Stimulated activated CD8-positive, alpha-beta memory T cell treated with anti-CD3 and anti-CD28 coated beads, Interleukin-15, amount 100 ng/mL, for 4 hours (primary cell): Measurements from ENCODE around the gene TANC2.
"Not testable (repeated sequence)": the region's sequence is repeated elsewhere in the genome, so short reads cannot be mapped to it uniquely, and the experiment has no call there.

Source experiments
- DNase-seq, 2 donors: peaks; one replicate each; pipeline ENCODE4 v3.0.0-alpha.2; 2020; ENCODE audit warnings: low read depth in 2 of 2

The TANC2 gene

DNA sequence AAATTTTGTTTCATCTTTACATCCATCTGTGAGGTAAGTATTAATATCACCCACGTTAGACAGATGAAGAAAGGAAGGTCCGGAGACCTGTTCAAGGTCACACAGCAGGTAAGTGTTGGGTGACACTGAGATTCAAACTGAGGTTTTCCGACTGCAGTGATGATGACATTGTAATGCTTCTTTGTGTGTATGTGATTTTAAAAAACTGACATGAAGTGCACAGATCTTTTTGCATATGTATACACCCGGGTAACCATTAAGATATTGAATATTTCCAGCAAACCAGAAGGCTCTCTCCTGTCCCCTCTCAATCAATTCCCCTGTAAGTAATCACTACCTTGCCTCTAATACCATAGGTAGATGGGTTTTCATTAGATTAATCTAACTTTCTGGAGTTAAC is 1.5 kb upstream of the TANC2 start:
- no peak for DNase-seq

DNA sequence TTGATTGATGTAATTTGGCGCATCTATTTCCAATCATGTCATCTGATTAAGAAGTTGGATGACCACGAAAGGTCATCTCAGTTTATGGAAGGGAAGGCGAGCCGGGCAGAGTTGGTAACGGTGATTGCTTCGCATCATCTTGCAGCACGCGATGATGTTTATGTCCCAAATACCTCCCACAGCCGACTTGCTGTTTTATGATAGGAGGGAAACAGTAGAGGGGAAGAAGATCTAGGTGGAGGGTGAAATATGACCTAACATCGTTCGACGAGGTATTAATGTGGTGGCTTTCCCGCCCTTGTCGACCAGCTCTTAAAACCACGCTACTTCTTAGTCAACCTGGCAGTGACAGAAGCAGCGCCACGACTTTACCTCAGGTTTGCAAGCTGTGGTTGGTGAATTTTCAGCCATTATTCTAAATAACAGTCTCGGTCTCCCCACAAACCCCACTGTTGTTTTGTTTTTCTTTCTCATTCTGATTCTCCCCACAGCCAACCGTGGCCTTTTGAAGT is 805 bp upstream of the TANC2 start:
- peak in 1 of 2 donors; percentile 4 for DNase-seq

DNA sequence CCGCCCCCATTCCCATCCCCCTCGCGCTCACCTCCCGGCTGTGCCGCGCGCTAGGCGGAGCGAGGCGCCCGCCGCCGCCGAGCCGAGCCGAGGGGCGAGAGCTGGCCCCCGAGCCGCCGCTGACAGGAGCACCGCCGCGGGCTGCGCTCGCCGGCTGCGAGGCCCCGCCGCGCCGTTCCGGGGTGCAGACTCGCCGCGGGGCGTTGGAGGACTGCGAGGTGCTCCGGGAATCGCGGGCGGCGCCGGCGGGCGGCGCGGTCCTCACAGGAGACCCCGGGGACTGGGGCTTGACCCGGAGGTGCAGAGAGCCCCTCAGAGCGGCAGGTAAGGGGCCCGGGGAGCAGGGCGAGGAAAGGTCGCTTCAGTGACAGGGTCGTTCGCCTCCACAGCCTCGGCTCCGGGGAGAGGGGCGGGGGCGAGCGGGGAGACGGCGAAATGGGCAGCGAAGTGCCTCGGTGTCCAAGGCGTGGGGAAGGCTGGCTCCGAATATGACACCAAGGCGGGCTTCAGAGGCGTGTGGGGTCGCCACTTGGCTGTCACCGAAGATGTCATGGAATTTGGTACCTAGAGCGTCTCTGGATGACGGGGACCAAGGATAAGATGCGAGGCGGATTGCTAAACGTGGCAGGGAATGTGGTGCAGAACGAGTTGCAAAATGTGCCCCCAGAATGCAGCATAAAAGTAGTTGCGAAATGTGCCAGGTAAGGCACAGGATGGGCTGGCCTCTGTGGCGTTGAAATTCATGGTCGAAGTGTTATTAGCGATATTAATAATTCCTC is 580 bp downstream of the TANC2 start:
- peak in 1 of 2 donors; percentile 27 for DNase-seq

DNA sequence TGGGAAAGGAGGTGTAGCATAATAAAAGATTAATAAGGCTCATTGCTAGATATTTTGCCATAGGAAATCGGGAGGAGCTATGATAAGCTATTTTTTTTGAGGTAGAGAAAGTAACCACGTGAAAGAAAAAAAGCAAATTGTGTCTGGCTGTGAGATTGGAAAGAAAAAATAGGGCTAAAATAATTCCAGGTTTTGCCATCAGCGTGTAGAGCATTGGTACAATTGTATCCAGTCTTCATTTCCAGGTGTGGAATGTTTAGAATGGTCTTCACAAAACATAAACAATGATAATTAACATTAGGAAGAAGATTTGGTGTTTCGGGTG is 1.1 kb downstream of the TANC2 start:
- DNase-seq, result no peak

DNA sequence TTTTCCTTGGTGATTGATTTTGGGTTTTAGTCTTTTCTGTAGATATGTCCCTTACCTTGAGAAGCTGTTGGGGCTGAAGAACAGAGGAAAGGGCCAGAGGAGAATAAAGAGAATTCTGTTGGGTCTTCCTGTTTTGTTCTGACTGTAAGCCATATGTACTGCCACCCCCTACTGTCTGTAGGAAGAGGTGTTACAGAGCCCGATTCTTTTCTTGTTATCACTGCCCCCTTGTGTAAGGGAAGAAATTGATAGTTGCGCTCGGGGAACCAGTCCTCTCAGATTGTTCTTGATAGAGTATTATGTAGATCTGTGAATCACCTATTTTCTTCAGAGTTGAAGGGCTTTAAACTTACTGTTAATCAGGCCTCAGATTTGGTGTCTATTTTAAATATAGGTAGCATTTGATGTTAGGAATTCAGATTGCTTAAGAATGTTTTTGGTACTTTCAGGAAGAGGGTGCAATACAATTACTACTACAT is 2.4 kb downstream of the TANC2 start:
- DNase-seq, result peak in 1 of 2 donors; percentile 44

DNA sequence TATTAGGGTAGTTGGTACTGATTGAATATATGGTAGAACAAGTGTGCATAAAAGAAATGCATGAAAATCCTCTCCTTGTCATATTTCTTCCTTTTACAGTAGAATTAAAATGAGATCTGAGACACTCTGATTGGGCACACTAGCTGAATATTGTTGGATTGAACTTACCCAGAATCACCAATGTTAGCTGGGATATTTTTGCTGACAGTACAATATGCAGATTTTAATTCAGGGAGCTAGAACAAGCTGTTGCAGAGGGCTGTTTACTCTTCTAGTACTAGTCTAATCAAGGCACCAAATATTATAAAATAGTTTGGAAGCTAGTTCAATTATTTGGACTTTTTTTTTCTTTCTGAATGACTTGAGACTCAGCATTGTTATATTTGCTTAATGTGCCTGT is 4.6 kb downstream of the TANC2 start:
- no peak for DNase-seq

DNA sequence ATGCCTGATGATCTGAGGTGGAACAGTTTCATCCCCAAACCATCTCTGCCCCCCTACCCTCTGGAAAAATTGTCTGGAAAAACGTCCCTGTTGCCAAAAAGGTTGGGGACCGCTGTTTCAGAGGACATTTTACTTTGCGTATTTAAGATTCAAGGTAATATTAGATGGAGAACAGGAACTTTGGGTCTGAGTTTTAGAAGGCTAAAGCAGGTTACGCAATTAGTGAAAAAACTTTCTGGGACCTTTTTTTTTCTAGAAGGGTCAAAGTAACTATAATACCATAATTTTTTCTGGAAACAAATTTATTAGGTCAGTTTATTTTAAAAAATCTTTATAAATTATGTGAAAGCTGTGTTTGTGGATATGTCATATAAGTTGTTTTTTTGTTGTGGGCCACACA is 5.8 kb downstream of the TANC2 start:
- DNase-seq, result no peak

DNA sequence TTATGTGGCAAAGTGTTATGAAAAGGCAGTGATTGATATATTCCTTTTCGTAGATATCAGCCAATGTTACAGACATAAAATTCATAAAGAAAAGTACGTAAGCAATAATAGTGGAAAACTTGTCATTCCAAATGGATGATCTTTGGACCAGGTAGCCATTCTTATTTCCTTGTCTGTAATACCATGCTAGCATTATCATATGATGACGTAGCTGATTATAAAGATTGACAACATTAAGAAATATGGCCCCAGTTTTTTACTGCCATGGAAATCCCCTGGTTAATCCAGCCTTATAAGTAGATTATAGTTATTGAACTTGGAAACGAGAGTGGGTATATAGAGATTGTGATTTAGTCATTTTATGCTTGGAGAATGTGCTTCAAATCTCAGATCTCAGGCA is 8.8 kb downstream of the TANC2 start:
- no peak for DNase-seq

DNA sequence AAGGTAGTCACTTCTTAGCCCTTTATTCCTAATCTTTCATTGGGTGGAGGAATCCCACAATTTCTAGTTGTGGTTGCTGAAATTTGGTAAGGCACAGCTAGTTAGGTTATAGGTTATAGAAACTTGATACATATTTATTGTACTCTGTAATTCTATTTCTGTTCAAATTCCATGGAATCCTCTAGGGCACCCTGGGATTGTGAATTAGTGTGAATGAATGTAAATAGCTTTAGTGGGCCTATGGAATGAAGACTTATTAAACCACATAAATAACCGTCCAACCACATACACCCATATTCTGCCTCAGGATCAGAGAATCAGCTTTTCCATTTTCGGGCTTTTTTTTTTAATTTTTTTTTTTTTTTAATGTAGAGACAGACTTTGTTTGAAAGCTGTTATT is 9.2 kb downstream of the TANC2 start:
- DNase-seq, result no peak

DNA sequence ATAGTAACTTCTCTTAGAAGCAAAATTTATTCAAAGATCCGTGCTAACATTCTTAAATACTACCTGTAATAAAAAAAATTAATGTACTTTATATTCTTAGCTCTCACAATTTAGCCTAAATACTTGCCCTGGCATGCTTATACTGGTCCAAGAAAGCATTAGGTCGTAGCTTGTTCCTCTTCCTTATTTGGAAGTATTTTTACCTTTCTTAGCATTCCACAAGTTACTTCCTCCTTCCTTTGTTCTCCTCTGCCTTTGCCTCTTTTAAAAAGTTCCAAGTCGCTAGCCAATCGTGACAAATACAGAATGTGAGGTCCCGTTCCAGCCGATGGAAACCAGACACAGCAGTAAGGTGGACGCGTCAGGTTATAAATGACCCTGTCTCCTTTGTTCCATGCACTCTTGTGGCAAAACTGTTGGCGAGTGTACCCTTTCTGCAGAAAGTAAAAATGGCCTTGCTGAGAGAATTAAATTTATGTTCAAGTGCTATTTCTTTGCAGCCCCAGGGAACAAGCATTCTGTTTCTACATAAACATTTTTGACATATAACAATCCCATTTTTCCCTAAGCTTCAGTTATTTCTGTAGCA is 10.7 kb downstream of the TANC2 start:
- DNase-seq, result not testable (repeated sequence)

DNA sequence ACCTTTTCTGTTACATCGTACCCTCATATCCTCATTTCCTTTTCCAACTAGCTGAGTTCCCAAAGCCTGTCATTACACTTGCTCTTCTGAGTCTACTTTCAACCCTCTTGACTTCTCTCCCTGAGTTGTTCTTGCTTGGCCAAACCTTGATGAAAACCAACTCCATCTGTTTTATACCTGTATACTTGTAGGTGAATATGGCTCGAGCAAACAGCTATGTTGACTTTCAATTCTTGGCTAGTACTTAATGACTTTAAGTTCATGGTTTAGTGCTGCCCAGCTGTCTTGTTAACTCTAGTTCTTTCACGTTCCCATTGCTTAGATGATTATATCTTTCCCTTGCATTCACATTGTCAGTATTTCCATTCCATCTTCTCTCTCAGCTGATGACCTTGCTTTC is 14.8 kb downstream of the TANC2 start:
- DNase-seq, result no peak

DNA sequence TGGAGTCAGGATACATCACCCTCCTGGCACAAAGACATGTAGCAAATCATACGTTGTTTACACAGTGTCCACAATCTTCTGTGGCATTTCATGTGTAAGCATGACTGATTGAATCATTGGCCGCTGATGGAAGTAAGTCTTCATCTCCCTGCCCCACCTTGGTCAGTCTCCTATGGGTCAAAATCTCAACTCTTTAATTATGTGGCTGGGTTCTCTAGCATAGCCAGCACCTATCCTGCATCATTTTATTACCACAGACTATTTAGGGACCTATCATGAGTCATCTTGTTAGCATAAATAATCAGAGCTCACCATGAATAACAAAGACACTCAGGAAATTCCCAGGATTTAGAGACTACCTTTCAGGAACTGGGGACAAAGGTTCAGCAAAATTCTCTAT is 15.9 kb downstream of the TANC2 start:
- DNase-seq, result no peak

DNA sequence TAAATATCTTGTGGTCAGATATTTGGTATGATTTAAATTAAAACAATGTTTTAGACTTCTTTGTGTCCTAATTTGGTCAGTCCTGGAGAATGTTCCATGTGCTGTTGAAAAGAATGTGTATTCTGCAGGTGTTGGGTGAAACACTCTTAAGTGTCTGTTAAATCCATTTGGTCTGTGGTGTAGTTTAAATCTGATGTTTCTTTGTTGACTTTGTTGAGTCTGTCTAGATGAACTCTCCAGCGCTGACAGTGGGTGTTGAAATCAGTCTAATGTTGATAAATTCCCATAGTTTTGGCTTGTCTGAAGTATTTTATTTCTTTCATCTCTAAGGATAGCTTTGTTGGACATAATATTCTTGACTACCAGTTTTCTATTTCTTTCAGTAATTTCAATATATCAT is 18.8 kb downstream of the TANC2 start:
- DNase-seq, result no peak

DNA sequence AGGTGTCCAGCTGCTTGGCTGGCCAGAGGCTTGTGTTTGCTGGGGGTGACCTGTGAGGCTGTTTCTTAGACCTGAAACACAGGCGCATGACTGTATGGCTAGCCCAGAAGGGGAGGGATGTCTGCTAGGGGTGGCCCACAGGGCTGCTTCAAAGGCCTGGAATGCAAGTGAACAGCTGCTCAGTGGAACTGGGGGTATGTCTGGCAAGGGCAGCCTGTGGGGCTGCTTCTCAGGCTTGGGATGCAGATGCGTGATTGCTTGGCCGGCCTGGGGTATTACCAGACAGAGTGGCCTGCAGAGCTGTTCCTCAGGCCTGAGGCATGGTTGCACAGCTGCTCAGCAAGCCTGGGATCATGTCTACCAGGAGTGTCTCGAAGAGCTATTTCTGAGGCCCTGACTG is 20.5 kb downstream of the TANC2 start:
- DNase-seq, result no peak

DNA sequence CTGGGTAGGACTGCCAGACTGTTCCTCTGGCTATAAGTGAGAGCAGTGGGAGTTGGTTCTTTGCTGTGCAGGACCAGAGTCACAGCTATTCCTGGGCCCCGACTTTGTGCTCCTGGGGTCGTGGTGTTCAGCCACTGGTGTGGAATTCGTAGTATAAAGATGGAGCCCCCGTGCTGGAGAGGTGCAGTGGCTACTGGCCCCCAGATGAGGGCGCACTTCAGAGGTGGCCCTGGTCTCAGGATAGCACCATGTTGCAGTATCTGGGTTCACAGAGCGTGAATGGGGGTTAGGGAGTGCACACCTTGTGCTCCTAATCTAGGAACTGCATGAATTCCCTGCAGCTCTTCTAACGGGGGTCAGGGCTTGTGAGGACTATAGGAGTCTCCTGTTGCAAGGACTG is 21.1 kb downstream of the TANC2 start:
- DNase-seq, result no peak

DNA sequence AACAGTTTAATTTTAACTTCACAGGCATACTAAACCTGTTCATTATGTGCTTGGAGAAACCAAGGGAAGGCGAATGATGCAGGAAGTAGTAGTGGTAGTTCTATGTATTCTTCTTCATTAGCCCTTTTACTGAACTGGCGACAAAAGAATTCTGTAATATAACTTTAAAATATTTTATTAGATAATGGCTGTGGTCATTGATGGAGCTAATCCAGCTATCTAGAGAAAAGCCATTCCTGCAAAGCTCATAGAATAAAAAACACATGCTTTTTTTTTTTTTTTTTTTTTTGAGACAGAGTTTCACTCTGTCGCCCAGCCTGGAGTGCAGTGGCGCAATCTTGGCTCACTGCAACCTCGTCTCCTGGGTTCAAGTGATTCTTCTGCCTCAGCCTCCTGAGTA is 23.5 kb downstream of the TANC2 start:
- DNase-seq, result no peak

DNA sequence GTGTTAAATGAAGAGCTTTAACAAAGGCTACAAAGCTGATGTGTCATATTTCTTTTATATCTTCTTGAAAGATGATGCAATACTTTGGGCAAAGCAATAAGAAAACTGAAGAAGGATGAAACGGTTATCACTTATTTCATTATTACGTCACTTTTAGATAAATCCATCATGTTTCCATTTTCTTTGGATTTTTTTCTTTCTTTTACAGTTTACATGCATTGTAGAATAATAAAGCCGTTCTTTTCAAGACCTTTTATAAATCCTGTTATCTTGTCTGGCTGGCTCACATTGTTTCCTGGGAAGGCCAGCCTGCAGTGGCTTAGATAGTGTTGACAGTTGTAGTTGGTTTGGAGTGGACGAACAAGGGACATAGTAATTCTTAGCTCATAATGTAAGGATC is 28.9 kb downstream of the TANC2 start:
- DNase-seq, result no peak

DNA sequence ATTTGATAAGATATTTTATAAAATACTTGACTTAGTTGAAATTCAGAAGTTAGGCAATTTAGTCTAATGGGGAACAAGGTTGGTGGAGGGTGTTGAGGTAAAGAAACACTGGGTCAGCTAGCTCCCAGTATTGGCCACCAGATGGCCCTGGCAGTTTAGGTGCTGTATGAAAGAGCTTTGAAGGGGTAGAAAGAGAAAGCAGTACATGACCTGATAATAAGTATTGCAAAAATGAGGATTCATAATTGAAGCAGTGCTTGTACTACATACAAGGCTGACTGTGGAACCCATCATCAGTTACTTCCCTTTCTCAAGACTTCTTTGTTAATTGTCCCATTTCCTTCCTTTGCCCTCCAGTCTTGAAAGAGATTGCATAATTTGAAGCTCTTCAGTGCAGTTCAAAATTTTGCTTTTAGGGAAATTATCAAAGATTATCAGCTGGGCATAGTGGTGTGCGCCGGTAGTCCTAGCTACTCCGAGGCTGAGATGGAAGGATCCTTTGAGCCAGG is 29.4 kb downstream of the TANC2 start:
- no peak for DNase-seq

DNA sequence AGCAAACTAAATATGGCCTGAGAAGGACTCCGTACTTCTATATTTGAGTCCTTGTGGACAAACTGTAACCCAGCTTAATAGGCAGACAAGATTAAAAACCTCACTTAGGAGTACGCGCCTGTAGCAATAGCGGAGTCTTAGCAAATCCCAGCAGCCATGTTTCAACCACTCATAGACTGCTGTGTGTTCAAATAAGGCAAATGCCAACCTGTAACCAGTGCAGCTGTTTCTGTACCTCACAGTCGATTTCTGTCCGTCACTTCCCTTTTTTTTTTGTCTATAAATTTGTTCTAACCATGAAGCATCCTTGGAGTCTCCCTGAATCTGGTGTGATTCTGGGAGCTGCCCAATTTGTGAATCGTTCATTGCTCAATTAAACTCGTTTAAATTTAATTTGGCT is 30.2 kb downstream of the TANC2 start:
- no peak for DNase-seq

DNA sequence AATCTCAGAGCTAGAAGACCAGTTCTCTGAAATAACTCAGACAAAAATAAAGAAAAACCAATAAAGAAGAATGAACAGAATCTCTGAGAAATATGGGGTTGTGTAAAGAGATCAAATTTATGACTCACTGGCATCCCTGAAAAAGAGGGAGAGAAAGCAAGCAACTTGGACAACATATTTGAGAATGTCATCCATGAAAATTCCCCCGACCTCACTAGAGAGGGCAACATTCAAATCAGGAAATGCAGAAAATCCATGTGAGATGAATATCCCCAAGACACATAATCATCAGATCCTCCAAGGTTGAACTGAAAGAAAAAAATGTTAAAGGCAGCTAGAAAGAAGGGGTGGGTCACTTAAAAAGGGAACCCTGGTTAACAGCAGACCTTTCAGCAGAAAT is 32.1 kb downstream of the TANC2 start:
- no peak for DNase-seq

DNA sequence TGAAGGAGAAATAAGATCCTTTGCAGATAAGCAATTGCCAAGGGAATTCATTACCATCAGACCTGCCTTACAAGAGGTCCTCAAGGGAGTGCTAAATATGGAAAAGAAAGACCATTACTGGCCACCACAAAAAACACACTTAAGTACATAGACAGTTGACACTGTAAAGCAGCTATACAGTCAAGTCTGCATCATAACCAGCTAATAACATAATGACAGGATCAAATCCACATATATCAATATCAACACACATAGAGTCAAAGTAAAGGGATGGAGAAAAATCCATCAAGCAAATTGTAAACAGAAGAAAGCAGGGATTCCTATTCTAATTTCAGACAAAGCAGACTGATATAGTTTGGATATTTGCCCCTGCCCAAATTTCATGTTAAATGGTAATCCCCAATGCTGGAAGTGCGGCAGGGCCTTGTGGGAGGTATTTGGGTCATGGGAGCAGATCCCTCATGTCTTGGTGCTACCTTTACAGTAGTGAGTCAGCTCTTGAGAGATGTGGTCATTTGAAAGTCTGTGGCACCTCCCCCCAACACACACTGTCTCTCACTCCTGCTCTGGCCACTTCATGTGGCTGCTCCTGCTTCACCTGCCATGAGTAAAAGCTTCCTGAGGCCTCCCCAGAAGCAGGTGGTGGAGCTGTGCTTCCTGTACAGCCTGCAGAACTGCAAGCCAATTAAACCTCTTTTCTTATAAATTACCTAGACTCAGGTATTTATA is 32.8 kb downstream of the TANC2 start:
- no peak for DNase-seq

DNA sequence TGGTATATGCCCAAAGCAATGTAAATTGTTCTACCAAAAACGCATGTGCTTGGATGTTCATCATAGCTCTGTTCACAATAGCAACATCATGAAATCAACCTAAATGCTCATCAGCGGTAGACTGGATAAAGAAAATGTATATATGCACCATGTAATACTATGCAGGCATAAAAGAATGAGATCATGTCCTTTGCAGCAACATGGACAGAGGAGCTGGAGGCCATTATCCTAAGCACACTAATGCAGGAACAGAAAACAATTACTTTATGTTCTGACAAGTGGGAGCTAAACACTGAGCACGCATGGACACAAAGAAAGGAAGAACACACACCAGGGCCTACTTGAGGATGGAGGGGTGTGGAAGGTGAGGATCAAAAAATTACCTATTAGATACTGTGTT is 33.7 kb downstream of the TANC2 start:
- DNase-seq, result no peak
